GM21515 (cell line): Measurements from ENCODE around the gene MTF1.

ENCODE experiments used
- ATAC-seq: cut with Tn5 transposase; IDR thresholded peaks from one replicate; pipeline ENCODE4 v1.9.1; 2021; ENCODE audit not compliant: unreplicated experiment

MTF1 gene

GRCh38 chr1:37868466-37868865 lies 9.1 kb upstream of the MTF1 start:
- ATAC-seq = no peak

GRCh38 chr1:37867784-37868183 lies 8.4 kb upstream of the MTF1 start:
- ATAC-seq = no peak

DNA sequence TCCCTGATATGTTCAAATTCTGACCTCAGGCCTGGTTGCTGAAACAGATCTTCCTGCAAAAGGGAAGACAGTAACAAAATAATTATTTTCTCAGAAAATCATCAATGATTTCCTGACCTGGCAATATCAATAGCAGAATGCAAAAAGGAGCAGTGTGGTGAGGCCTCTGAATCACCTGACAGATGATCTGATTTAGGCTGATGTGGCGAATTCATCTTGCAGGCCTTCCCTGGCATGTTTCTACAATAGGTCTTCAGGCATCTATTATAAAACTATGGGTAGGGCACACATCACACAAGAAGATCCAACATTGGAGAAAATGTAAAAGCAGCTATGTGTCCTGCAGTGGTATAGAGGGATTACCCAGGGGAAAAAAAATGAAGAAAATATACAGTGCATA lies 7.1 kb upstream of the MTF1 start:
- no peak for ATAC-seq

DNA sequence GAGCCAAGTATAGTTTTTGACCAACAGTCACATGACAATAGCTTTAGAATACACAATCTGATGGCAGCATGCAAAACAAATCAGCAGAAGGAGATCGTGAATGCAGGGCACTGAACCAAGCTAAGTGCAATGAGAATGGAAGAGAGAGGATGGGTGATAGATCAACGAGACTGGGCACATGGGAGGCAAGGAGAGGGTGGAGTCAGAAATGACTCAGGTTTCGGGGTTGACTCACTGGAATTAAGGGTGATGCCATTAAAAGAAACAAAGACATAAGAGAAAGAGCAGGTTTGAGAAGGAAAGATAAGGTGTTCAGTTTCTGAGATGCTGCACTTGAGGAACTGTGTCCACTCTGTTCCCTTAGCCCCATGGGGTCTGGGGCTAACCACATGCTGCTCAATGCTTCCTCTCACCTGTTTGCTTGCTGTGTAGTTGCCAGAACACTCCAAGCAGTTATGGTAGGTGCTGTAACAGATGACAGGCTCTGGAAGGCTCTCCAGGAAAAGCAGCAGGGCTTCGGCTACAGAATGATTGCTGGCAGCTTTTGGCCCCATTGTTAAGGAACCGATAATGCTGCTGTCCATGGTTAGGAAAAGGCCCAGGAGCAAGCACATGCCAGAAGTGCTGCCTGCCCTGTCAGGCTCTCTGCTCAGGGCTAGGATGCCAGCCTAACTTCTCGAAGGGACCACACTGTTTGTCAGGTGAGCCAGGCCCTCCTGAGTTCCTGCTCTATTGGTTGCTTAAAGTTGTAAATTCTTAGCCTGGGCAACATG lies 6.1 kb upstream of the MTF1 start:
- no peak for ATAC-seq

DNA sequence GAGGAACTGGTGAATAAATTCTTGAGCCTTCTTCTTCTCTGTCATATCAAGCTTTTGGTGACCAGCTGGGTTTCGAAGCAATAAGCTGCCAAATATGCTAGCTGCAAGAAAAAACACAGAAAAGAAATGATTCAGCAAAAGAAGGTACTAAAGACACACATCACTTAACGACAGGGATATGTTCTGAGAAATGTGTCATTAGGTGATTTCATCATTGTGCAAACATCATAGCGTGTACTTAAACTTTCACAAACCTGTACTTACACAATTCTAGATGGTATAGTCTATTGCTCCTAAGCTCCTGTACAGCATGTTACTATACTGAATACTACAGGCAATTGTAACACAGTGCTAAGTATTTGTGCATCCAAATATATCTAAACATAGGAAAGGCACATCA lies 2.9 kb upstream of the MTF1 start:
- ATAC-seq = no peak

- ATAC-seq = no peak
Measured at GRCh38 chr1:37861151-37861550, 1.8 kb upstream of the MTF1 start.

- no peak for ATAC-seq
Measured at GRCh38 chr1:37860346-37860666, 914 bp upstream of the MTF1 start.

- ATAC-seq = peak; percentile 23
Measured at GRCh38 chr1:37858931-37859506, 373 bp downstream of the MTF1 start.

GRCh38 chr1:37854406-37854805 lies 5.0 kb downstream of the MTF1 start:
- no peak for ATAC-seq

- no peak for ATAC-seq
Measured at GRCh38 chr1:37853157-37853556, 6.2 kb downstream of the MTF1 start.

GRCh38 chr1:37851782-37852210 lies 7.6 kb downstream of the MTF1 start:
- ATAC-seq = no peak

DNA sequence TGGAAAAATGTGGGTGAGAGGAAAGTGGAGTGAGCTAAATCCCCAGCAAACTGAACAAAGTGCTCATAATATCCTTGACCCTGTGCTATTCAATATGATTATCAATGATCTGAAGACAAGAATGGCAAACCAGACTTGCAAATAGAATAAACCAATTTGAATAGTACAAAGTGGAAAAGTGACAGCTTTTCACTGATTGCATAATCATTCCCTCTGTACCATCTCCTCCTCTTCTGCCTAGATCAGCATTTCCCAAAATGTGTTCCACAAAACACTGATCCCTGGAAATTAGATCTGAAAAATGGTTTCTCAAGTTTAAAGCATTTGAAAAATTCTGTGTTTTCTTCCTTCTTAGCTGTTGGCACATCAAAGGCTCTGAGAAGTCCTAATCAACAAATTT lies 8.1 kb downstream of the MTF1 start:
- ATAC-seq = no peak

GRCh38 chr1:37850352-37850955 lies 8.9 kb downstream of the MTF1 start:
- no peak for ATAC-seq

GRCh38 chr1:37849480-37849879 lies 9.9 kb downstream of the MTF1 start:
- ATAC-seq = no peak

DNA sequence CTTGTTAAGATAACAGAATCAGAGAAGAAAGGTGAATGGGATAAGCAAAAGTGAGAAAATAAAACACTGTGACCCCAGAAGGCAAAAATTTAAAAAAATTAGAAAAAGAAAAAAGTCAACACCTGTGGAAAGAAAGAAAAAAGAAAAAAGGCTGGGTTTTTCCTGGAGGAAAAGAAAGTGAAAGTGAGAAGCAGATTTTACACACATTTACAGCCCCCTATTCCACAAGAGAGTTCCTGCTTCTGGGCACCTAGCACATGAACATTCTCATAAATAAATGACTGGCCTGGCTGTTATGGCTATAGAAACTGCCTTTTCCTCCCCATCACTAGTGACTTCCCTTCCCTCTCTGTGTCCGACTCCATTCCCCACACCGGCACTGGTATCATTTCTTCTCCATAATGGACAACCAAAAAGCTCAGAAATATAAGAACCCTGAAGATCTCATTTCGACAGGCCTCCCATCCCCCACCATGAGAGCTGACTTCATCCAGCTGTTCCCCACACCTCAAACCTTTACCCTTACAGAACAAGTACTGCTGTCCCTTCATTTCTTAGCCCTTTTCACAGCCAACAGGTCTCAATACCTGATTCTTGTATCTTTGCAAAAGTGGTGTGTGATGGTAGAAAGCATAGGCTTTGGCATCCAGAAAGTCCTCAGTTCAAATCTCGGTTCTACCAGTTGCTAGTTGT lies 12.6 kb downstream of the MTF1 start:
- ATAC-seq = no peak

DNA sequence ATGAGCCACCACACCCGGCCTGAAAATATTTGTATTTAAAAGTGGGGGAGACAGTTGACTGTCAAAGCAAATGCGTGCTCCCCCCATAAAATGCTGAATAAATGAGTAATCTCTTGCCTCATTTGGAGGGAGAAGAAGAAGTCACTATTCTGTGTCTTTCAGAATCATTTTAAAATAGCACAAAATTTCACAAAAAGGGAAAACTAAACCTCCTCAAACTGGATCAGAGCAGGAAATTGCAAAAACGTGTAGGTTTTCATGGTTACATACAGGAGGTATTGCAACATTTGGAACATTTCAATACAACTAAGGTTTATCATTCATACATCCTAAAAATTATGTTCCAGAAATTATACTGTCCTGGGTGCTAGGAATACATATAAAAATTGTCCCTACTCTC lies 13.6 kb downstream of the MTF1 start:
- ATAC-seq = no peak

DNA sequence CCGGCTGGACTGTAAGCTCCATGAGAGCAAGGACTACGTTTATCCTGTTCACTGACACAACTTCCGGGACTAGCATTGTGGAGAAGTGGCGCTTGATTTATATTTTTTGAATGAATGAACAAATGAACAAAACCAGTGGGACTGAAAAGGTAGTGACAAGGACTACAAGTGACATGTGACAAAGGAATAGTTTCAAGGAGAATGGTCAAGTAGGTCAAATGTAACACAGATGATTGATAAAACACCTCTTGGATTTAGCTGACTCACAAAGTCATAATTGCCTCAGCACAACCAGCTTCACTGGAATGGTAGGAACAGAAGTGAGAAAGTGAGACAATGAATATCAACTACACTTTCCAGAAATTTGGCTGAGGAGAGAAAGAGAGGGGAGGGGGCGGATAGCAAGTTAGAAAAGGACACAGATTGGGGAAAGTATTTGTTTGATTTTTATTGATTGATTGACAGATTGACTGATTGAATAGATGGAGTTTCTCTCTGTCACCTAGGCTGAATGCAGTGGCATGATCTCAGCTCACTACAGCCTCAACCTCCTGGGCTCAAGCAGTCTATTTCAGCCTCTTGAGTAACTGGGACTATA lies 14.2 kb downstream of the MTF1 start:
- ATAC-seq = no peak

DNA sequence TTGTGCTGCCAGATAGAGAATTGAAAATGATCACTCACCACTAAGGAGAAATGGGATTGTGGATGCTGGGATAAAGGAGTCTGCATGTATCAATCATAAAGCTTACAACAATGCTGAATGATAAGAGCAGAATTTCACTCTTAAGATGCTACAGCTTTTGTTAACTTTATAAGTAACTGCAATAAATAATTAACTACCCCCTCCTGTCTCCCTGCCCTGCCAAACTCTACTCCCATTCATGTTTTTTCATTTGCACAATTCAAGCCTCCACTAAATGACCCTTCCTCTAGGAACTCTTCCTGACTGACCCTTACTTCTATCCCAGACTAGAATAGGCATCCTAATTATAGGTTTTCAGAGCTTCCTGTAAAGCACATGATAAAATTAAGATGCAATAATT lies 14.9 kb downstream of the MTF1 start:
- no peak for ATAC-seq

GRCh38 chr1:37841652-37842051 lies 17.7 kb downstream of the MTF1 start:
- no peak for ATAC-seq

DNA sequence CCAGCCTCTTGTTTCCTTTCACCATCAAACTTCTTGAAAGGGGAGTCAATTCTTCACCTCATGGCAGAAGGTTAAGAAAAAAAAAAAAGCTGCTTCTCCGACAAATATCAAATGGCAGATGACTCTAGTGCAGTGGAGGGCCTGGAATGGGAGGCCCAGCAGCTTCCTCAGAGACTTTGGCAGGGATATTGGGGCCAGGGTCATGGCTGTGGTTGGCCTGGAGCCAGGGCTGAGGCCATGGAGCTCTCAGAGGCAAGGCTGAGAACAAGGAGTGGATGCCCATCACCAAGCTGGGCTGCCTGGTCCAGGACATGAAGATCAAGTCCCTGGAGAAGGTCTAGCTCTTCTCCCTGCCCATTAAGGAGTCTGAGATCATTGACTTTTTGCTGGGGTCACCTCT lies 18.7 kb downstream of the MTF1 start:
- no peak for ATAC-seq

DNA sequence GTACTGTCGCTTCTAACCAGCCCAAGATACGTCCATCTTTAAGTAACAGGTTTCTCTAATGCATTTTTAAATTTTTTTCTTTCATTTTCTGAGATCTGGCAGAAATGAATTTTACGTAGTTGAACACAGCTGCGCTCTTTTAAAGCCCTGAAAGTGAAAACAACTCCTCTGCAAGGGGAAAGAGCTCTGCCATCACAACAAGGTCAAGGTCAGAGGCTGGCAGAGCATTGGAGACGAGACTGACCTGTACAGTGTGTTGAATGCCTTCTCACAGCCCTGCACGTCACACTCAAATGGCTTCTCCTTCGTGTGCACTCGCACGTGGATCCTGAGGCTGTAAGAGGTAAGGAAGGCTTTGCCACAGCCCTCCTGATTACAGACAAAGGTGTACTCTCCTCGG lies 19.7 kb downstream of the MTF1 start:
- no peak for ATAC-seq

DNA sequence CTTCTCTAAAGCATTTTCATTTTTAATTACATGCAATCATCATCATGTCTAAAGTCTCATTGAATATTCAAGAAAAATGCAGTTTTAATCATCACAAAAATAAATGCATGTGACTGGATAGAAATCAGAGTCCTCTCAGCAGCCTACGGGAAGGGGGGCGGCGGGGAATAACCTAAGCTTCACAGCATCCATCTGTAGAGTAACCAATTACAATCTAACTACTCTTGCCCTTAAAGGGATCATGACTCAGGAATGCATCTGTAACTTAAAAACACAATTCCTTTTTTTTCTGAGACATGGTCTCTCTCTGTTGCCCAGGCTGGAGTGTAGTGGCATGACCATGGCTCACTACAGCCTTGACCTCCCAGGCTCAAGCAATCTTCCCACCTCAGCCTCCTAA lies 22.6 kb downstream of the MTF1 start:
- no peak for ATAC-seq
